BJ (cell line): ENCODE measurements around the gene ZNF423. TPM values are rescaled to one million over a fixed set of nuclear protein-coding genes. Genes with fewer than 3 reads are reported as not detected.

Experiments
- CTCF ChIA-PET: fragments of 350-600 bp; formaldehyde crosslinking; extraction: SDS; loops from one replicate; lab custom pipeline; 2021; ENCODE audit warnings: antibody characterized with exemption, inconsistent platforms; lab: Yijun Ruan, JAX
- POLR2A ChIA-PET: fragments of 300-600 bp; sonication (Branson Sonifier 250); formaldehyde crosslinking; extraction: SDS; loops from one replicate; lab custom pipeline; 2021; ENCODE audit warnings: antibody characterized with exemption; lab: Charles Lee
- DNase-seq: peaks from one replicate; pipeline ENCODE4 v3.0.0-alpha.2; 2011; ENCODE audit warnings: low read depth
- H3K27me3 ChIP-seq: 2 replicates; pipeline ENCODE4 v1.6.0; 2011; ENCODE audit warnings: low read length; ENCODE audit not compliant: control insufficient read depth, insufficient read depth
- H3K36me3 ChIP-seq: 2 replicates; pipeline ENCODE4 v1.5.1; 2011; ENCODE audit warnings: low read length; ENCODE audit not compliant: control insufficient read depth, insufficient read depth
- H3K4me3 ChIP-seq: 2 replicates; pipeline ENCODE4 v1.5.1; 2011; ENCODE audit warnings: low read depth, mild to moderate bottlenecking, control low read depth, low read length
- CTCF ChIP-seq: IDR thresholded peaks from 2 replicates; pipeline ENCODE4 v1.5.1; 2011; ENCODE audit warnings: low read depth, mild to moderate bottlenecking, control low read depth, inconsistent platforms, low read length, moderate library complexity; ENCODE audit not compliant: insufficient read depth
- polyA plus RNA-seq: library from polyadenylated mRNA; depleted of rRNA; stranded (reverse); fragments of >200 nt; gene quantifications from 2 replicates; pipeline ENCODE4 v1.2.3, GENCODE V29; 2011

Gene ZNF423
- polyA plus RNA-seq, 1 experiment: 0.22 TPM

- Histone ChIP-seq H3K4me3 (no peak overlapping the region), H3K27me3 (no peaks in the 10 kb centered on the region), H3K36me3 (no peaks in the 10 kb centered on the region)
- ChIA-PET CTCF (no interaction called here), POLR2A (no interaction called here)
- no peak for DNase-seq
- TF ChIP-seq CTCF: no peak
Measured at GRCh38 chr16:49800876-49801275, 55.0 kb downstream of the ZNF423 start.

DNA sequence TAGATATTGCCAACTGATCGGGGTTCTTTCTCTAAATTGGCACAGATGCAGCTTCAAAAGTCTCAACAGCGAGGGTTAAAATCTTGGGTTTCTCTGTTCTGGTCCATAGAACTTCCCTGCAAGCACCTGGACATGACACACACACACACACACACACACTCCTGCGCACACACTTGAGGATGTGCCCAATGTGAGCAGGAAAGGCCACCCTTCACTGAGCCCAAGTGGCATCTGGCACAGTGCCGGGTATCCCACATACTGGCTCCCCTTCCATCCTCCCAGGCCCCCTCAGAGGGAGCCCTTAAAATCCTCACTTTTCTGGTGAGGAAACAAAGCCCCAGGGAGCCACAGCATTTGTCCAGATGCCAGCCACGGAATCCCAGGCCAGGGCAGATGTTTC lies 55.5 kb downstream of the ZNF423 start:
- ChIA-PET CTCF (no interaction called here), POLR2A (no interaction called here)
- H3K27me3 ChIP-seq: no peaks in the 10 kb centered on the region
- DNase-seq: no peak
- no peaks in the 10 kb centered on the region for H3K36me3 ChIP-seq
- TF ChIP-seq CTCF: no peak
- no peak overlapping the region for H3K4me3 ChIP-seq

DNA sequence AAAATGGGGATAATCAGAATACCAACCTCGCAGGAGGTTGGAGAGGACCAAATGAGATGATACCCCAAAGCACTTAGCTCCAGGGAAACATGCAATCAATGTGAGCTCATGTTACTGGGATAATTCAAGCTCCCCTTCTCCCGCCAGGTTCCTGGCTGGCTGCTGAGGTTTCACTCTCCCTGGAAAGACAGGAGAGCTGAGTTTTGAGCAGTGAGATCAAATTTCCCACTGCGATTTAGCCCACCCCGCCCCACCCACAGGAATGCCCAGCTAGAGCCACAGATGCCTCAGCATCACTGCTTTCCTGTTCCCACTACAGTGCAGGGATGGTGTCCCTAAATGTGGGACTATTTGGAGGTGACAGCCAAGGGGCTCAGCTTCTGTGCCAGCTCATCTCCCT lies 56.7 kb downstream of the ZNF423 start:
- H3K27me3 ChIP-seq: no peaks in the 10 kb centered on the region
- DNase-seq: no peak
- CTCF ChIA-PET: interaction anchor here (1.1 kb wide), 1 partner anchor 19 kb away, joined by 4 read pairs; no protein-coding TSS in a partner anchor
- no peaks in the 10 kb centered on the region for H3K36me3 ChIP-seq
- TF ChIP-seq CTCF: no peak
- POLR2A ChIA-PET: interaction anchor here (0.5 kb wide), 1 partner anchor 1321 kb away, joined by 11 read pairs; no protein-coding TSS in a partner anchor
- H3K4me3 ChIP-seq: no peak overlapping the region

- ChIA-PET CTCF (no interaction called here), POLR2A (no interaction called here)
- no peak for TF ChIP-seq CTCF
- no peaks in the 10 kb centered on the region for H3K27me3 ChIP-seq
- no peak overlapping the region for H3K4me3 ChIP-seq
- no peak for DNase-seq
- H3K36me3 ChIP-seq: no peaks in the 10 kb centered on the region
Measured at GRCh38 chr16:49795513-49795912, 60.4 kb downstream of the ZNF423 start.

DNA sequence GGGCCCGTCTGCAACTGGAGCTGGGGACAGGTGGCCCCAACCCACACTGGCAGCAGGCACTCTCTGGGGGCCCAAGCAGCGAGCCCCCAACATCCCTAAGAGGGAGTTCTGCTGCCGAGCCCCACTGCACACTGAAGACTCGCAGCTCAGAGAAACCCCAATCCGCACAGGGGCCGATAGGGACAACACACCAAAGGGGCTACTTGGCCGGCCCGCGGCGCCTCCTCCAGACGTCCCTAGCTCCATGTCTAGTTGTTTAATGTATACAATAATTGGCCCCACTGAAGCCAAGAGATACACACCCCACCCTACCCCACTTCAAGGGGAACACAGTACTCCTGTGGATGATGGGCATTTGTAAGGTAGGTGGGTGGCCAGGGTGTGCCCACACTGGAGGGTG lies 62.7 kb downstream of the ZNF423 start:
- Histone ChIP-seq H3K4me3 (no peak overlapping the region), H3K36me3 (no peaks in the 10 kb centered on the region), H3K27me3 (no peaks in the 10 kb centered on the region)
- no peak for DNase-seq
- CTCF ChIA-PET: no interaction called here
- no peak for TF ChIP-seq CTCF
- POLR2A ChIA-PET: no interaction called here
